ENCODE results near the gene SLC34A1.
"Not testable (repeated sequence)": the region's sequence is repeated elsewhere in the genome, so short reads cannot be mapped to it uniquely, and the experiment has no call there.

The SLC34A1 gene

DNA sequence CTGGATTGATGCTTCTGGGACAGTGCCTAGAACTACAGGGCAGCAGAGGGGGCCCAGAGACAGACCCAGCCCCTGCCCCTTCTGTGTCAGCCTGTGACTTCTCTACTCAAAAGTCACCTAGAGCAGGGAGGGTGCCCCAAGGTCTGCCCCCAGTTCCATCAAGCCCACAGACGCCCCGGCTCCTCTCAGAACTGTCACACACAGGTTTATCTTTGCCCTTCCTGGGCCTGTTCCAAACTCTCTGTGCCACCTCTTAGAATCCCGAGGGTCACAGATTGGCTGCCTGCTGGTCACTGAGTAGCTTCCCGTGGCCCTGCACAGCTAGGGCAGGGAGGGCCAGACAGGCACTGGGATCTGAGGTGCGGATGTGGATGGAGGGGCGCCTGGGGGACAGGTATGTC, 24.8 kb upstream of the SLC34A1 start:
- H3K36me3 Mint-ChIP-seq (ENCODE audit: low read depth), result peaks cover 38% of the 10 kb centered on the region

DNA sequence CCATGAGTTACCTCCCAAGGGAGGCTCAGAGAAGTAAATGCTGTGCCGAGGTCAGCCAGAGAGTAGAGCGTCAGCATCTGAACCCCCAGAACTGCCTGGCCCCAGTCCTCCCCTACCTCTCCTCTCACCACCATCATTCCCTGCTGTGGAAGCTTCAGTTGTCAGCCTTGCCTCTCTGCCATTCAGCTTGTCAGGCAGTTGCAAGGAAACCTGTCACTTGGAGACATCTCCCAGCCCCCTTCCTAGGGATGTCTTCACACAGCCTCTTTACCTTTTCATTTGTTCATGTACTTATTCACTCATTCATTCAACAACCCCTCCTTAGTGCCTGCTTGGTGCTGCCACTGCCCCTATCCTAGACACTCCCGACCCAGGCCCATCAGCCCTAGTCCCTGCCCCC, 24.4 kb upstream of the SLC34A1 start:
- Mint-ChIP-seq H3K4me1 (ENCODE audit: low read depth) (peaks cover 67% of the 10 kb centered on the region), H3K27ac (no peak overlapping the region), H3K9me3 (peaks cover 11% of the 10 kb centered on the region), H3K27me3 (ENCODE audit: low read depth) (no peaks in the 10 kb centered on the region), H3K36me3 (ENCODE audit: low read depth) (peaks cover 42% of the 10 kb centered on the region), H3K4me3 (peak overlapping the region; percentile 84)
- no peak for DNase-seq (ENCODE audit: low spot score)

More for the DNA sequence above, 24.8 kb upstream of the SLC34A1 start:
- Mint-ChIP-seq H3K4me3 (peak overlapping the region; percentile 84), H3K27ac (no peak overlapping the region), H3K27me3 (ENCODE audit: low read depth) (no peaks in the 10 kb centered on the region), H3K9me3 (peaks cover 15% of the 10 kb centered on the region), H3K4me1 (ENCODE audit: low read depth) (peaks cover 67% of the 10 kb centered on the region)
- no peak for DNase-seq (ENCODE audit: low spot score)

DNA sequence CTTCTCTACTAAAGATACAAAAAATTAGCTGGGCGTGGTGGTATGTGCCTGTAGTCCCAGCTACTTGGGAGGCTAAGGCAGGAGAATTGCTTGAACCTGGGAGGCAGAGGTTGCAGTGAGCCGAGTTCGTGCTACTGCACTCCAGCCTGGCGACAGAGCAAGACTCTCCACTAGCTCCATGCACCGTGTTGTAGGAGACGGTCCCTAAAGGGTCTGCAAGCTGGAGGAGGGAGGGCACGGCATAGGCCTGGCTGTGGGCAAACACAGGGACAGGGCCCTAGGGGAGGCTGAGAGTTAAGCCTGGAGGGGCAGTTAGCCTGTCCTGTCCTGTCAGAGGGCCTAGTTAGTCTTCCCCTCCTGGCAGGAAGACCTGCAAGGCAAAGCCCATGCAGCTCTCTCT, 23.5 kb upstream of the SLC34A1 start:
- not testable (repeated sequence) for H3K27ac Mint-ChIP-seq; DNase-seq (ENCODE audit: low spot score); H3K4me3 Mint-ChIP-seq; H3K27me3 Mint-ChIP-seq (ENCODE audit: low read depth); H3K9me3 Mint-ChIP-seq
- Mint-ChIP-seq H3K36me3 (ENCODE audit: low read depth) (peaks cover 41% of the 10 kb centered on the region), H3K4me1 (ENCODE audit: low read depth) (peaks cover 62% of the 10 kb centered on the region)

DNA sequence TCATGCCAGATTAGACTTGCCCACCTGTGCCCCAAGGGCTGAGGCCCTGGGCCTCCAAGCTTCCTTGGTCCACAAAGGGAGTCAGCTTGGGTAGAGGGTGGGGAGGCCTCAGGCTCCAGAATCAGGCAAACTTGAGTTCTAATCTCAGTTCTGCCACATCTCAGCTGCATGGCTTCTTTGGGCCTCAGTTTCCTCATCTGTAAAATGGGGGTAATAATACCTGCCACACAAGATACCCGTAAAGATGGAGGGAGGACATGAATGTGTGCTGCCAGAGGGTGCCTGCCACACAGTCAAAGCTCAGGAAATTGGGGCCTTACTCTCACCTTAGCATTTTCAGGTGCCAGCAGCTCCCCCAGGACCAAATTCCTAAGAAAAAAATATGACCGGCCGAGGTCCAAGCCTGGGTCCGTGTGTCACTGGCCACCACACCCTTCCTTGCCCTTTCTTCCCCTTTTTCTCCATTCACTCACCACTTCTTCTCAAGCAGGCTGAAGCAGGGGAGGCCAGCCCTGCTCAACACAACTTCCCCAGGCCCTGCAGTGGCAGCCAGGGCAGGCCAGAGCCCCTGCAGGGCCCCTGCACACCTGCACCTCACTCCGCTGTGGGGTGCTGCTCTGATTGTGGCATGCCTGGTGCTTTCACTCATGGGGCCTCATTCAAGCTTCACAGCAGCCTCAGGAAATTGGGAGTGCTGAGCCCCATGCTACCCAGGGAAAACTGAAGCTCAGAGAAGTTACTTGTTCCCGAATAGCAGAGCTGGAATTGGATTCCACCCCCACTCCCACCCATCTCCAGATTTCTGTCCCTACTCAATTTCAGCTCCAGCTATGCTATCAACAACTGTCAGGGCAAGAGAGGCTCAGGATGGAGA, 22.6 kb upstream of the SLC34A1 start:
- Mint-ChIP-seq H3K27ac (peak overlapping the region; percentile 75), H3K27me3 (ENCODE audit: low read depth) (no peaks in the 10 kb centered on the region), H3K4me1 (ENCODE audit: low read depth) (peaks cover 59% of the 10 kb centered on the region), H3K4me3 (peak overlapping the region; percentile 76), H3K9me3 (no peaks in the 10 kb centered on the region), H3K36me3 (ENCODE audit: low read depth) (peaks cover 44% of the 10 kb centered on the region)
- no peak for DNase-seq (ENCODE audit: low spot score)

DNA sequence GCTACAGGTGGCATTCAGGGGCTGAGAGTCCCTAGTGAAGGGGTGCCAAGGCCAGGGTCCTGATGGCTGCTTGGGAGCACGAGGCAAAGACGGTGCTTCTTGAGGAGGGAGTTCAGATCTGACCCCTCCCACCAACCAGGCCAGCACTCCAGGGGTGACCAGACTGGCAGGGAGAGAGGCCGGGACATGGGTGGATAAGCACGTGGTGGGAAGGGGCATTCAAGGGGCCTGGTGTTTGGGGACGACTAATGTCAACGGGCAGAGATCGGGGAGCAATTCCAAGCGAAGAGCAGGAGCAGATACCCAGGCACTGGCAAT, 22.0 kb upstream of the SLC34A1 start:
- peaks cover 46% of the 10 kb centered on the region for H3K36me3 Mint-ChIP-seq (ENCODE audit: low read depth)

DNA sequence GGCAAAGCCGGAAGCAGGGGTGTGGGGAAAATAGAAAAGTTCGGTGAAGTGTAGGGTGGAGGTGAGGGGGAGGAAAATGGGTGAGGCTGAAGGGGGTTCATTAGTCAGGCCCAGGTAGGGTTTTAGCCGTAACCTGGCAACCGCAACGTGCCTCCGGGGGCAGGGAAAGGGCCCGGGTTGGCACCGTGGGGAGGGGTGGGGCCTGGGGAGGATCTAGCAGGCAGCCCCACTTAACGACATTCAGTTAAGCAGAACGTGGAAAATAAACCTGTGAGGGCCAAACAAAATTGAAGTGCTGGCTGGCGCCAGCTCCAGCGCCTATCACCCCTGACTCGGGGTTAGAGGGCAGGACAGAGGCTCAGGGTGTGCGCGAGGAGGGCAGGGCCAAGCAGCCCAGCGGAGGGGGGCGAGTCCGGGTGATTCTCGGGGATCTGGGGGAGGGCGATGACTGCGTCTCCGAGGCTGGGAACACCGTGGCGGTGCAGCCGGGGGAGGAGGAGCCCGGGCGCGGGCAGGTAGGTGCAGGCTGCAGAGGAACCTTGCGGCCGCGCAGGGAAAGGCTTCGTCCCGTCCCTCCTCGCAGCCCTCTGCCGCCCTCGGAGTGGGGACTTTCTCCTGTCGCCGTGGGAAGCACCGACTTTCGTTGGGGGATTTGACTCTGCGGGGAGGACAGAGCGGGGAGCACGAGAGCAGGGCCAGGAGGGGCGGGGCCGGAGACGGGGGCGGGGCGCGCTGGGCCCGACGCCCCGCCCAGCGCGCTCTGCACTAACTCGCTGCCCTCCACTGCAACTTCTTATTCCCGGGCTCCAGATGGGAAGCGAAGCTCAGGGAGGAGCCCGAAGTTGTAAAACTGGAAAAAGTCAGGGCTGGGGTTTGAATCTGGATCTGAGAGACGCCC, 21.4 kb upstream of the SLC34A1 start:
- Mint-ChIP-seq H3K4me1 (ENCODE audit: low read depth) (peaks cover 50% of the 10 kb centered on the region), H3K9me3 (no peaks in the 10 kb centered on the region), H3K36me3 (ENCODE audit: low read depth) (peaks cover 43% of the 10 kb centered on the region), H3K4me3 (peak overlapping the region; percentile 76), H3K27me3 (ENCODE audit: low read depth) (no peaks in the 10 kb centered on the region), H3K27ac (peak overlapping the region; percentile 75)
- peak; percentile 65 for DNase-seq (ENCODE audit: low spot score)

More for the DNA sequence above, 22.0 kb upstream of the SLC34A1 start:
- Mint-ChIP-seq H3K27me3 (ENCODE audit: low read depth) (no peaks in the 10 kb centered on the region), H3K9me3 (no peaks in the 10 kb centered on the region), H3K4me1 (ENCODE audit: low read depth) (peaks cover 53% of the 10 kb centered on the region), H3K27ac (peak overlapping the region; percentile 75), H3K4me3 (peak overlapping the region; percentile 76)
- no peak for DNase-seq (ENCODE audit: low spot score)

DNA sequence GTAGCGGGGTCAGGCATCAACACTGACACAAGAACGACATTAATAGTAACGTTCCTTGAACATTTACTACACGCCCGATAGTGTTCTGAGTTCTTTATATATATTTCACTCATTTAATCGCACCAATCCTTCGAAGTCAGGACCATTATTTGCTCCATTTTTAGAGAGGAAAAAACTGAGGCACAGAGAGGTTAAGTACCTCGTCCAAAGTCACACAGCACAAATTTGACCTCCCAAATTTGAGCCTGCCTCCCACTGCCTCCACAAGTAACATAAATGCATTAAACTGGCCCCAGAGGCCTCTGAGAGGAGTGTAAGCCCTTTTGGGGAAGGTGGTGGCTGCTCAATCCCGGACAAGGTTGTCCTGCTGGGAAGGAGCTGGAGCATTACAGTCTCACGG, 20.7 kb upstream of the SLC34A1 start:
- Mint-ChIP-seq H3K27ac (no peak overlapping the region), H3K36me3 (ENCODE audit: low read depth) (peaks cover 49% of the 10 kb centered on the region), H3K27me3 (ENCODE audit: low read depth) (no peaks in the 10 kb centered on the region), H3K9me3 (no peaks in the 10 kb centered on the region), H3K4me3 (peak overlapping the region; percentile 76), H3K4me1 (ENCODE audit: low read depth) (peaks cover 52% of the 10 kb centered on the region)
- no peak for DNase-seq (ENCODE audit: low spot score)

DNA sequence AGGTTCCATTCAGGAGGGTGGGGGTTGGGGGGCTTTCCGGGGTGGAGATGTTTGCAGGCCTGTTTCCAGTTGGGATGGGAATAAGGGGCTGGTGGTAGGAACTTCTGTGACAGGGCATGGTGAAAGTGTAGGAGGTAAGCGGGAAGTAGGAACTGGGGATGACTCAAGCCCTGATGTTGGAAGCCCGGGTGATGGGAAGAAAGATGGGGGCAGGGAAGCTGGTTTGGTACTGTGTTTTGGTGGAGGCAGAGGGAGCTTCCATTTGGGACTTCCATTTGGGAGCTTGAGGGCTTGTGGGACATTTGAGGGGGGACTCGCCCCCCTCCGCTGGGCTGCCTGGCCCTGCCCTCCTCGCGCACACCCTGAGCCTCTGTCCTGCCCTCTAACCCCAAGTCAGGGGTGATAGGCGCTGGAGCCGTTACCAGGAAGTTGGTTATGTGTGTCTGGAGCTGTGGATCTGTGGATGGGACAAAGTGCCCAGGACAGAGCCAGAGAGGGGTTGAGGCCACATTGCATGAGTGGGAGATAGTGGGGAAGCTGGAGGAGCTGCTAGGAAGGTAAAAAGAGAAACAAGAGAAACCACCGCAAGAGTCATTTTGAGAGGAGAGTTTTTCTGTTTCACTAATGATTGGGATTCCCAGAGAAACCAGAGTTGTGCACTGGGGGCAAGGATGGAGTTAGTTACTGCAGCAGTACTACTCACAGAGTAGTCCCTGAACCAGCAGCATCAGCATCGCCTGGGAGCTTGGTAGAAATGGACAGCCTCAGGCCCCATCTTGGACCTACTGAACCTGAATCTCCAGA, 19.9 kb upstream of the SLC34A1 start:
- H3K4me1 Mint-ChIP-seq (ENCODE audit: low read depth), result peaks cover 51% of the 10 kb centered on the region
- H3K27me3 Mint-ChIP-seq (ENCODE audit: low read depth), result no peaks in the 10 kb centered on the region
- H3K9me3 Mint-ChIP-seq, result no peaks in the 10 kb centered on the region
- peak; percentile 44 for DNase-seq (ENCODE audit: low spot score)
- peak overlapping the region; percentile 43 for H3K4me3 Mint-ChIP-seq
- H3K36me3 Mint-ChIP-seq (ENCODE audit: low read depth), result peaks cover 50% of the 10 kb centered on the region
- H3K27ac Mint-ChIP-seq, result peak overlapping the region; percentile 63

DNA sequence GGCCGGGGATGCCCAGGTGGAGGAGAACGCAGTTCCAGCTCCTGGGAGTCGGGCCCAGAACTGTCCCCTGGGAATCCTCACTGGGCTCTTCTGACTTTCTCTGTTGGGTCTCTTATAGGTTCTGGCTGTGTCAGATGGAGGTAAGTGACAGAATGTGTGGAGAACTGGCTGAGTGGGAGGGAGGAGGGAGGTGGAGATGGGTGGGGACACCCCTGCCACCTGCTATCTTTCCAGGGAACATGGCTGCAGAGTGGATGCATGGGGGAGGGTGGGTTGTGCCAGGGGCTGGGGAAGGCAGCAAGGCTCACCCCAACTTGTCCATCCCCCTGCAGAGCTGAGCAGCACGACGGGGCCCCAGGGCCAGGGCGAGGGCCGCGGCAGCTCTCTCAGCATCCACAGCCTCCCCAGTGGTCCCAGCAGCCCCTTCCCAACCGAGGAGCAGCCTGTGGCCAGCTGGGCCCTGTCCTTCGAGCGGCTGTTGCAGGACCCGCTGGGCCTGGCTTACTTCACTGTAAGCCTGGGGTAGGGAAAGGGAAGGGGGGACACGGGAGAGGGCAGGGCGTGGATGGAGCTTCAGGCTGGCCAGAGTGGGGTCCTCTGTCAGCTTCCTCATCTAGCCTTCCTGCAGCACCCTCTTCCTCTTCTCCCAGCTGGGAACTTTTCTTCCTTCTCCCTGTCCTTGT, 18.2 kb upstream of the SLC34A1 start:
- H3K4me3 Mint-ChIP-seq, result no peak overlapping the region
- H3K27me3 Mint-ChIP-seq (ENCODE audit: low read depth), result no peaks in the 10 kb centered on the region
- no peaks in the 10 kb centered on the region for H3K9me3 Mint-ChIP-seq
- H3K36me3 Mint-ChIP-seq (ENCODE audit: low read depth), result peaks cover 48% of the 10 kb centered on the region
- H3K27ac Mint-ChIP-seq, result no peak overlapping the region
- no peak for DNase-seq (ENCODE audit: low spot score)
- H3K4me1 Mint-ChIP-seq (ENCODE audit: low read depth), result peaks cover 46% of the 10 kb centered on the region

DNA sequence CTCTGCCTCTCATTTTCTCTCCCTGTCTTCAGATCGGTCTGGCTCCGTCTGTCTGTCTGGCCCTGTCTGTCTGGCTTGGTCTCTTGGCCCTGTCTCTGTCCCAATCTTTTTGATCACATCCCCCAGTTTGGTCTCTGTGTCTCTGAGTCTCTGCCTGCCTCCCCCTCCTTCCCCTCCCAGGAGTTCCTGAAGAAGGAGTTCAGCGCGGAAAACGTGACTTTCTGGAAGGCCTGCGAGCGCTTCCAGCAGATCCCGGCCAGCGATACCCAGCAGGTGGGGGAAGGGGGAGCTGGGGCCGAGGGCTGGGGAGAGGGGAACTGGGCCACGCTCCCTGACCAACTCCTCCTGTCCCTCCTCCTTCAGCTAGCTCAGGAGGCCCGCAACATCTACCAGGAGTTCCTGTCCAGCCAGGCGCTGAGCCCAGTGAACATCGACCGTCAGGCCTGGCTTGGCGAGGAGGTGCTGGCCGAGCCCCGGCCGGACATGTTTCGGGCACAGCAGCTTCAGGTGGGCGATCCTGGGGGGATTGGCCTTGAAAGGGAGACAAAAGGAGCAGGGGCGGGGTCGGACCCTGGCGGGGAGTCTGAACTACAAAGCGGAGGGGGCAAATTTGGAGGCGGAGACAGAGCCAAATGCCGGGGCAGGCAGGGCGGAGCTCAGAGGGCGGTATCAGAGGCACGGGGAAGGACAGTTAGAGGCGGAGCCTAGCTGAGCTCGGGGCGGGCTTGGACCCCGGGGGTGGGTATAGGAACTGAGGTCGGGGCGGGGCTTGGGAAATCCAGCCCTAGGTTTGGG, 17.5 kb upstream of the SLC34A1 start:
- peaks cover 51% of the 10 kb centered on the region for H3K36me3 Mint-ChIP-seq (ENCODE audit: low read depth)
- no peak overlapping the region for H3K4me3 Mint-ChIP-seq
- H3K9me3 Mint-ChIP-seq, result no peaks in the 10 kb centered on the region
- DNase-seq (ENCODE audit: low spot score), result no peak
- H3K4me1 Mint-ChIP-seq (ENCODE audit: low read depth), result peaks cover 46% of the 10 kb centered on the region
- H3K27me3 Mint-ChIP-seq (ENCODE audit: low read depth), result no peaks in the 10 kb centered on the region
- no peak overlapping the region for H3K27ac Mint-ChIP-seq

DNA sequence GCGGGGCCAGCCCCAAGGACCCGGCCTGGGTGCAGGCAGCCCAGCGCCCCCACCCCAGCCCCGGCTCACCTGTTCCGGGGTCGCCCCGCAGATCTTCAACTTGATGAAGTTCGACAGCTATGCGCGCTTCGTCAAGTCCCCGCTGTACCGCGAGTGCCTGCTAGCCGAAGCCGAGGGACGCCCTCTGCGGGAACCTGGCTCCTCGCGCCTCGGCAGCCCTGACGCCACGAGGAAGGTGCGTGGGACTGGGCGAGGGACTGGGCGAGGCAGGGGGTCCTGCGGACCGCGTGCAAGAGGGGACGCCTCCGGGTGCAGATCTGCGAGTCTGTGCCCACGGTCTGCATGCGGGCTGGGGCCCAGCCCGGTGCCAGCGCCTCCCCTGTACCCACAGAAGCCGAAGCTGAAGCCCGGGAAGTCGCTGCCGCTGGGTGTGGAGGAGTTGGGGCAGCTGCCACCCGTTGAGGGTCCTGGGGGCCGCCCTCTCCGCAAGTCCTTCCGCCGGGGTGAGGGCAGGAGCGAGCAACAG, 16.8 kb upstream of the SLC34A1 start:
- no peak overlapping the region for H3K27ac Mint-ChIP-seq
- H3K4me1 Mint-ChIP-seq (ENCODE audit: low read depth), result peaks cover 45% of the 10 kb centered on the region
- no peak for DNase-seq (ENCODE audit: low spot score)
- H3K36me3 Mint-ChIP-seq (ENCODE audit: low read depth), result peaks cover 50% of the 10 kb centered on the region
- H3K27me3 Mint-ChIP-seq (ENCODE audit: low read depth), result no peaks in the 10 kb centered on the region
- H3K4me3 Mint-ChIP-seq, result no peak overlapping the region
- H3K9me3 Mint-ChIP-seq, result no peaks in the 10 kb centered on the region

DNA sequence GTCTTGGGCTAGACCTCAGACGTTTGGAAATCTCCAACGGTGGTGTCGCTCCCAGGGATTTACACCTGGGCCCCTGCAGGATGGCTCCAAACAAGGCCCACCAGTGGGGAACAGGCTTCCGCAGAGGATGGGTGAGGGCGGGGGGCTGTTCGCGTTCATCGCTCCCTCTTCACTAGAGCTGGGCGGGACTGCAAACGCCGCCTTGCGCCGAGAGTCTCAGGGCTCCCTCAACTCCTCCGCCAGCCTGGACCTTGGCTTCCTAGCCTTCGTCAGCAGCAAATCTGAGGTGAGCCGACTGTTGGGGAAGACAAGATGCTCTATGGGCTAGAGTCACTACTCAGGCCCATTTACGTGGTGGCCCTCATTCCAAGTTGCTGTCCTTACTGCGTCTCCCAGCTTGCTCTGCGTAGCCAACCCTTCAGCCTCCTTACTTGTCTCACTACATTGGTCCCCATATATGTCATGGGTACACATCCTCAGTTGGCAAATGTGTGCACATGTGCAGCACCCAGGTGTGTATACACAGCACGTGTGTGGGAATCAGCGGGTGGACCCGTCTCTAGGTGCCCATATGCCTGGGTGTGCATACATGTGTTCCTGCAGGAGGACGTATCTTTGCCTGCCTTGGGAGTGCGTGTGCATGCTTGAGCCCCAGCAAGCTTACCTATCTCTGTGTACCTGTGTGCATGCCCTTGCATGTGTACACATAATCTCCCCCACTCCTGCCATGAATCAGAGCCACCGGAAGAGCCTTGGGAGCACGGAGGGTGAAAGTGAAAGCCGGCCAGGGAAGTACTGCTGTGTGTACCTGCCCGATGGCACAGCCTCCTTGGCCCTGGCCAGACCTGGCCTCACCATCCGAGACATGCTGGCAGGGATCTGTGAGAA, 16.0 kb upstream of the SLC34A1 start:
- H3K9me3 Mint-ChIP-seq, result no peaks in the 10 kb centered on the region
- no peak overlapping the region for H3K27ac Mint-ChIP-seq
- peaks cover 57% of the 10 kb centered on the region for H3K36me3 Mint-ChIP-seq (ENCODE audit: low read depth)
- peaks cover 47% of the 10 kb centered on the region for H3K4me1 Mint-ChIP-seq (ENCODE audit: low read depth)
- DNase-seq (ENCODE audit: low spot score), result no peak
- no peak overlapping the region for H3K4me3 Mint-ChIP-seq
- no peaks in the 10 kb centered on the region for H3K27me3 Mint-ChIP-seq (ENCODE audit: low read depth)

Data from T-helper 2 cell treated with Interferon-gamma antibody and Interleukin-4, amounts not matched to agents 5 μg/mL and 100 μg/mL, for 36 hours (primary cell).